GM10847 (cell line): ENCODE results near the gene PTTG1IP.

Source experiments
- POLR2A ChIP-seq: IDR thresholded peaks from 2 replicates; pipeline ENCODE4 v1.6.1; 2011; ENCODE audit not compliant: insufficient read length; ENCODE audit errors: extremely low read depth

The PTTG1IP gene

GRCh38 chr21:44883250-44883649, 9.8 kb upstream of the PTTG1IP start:
- no peak for TF ChIP-seq POLR2A

- TF ChIP-seq POLR2A = no peak
These were observed 7.8 kb upstream of the PTTG1IP start for GRCh38 chr21:44881198-44881872.

GRCh38 chr21:44880405-44881197, 7.1 kb upstream of the PTTG1IP start:
- no peak for TF ChIP-seq POLR2A

- TF ChIP-seq POLR2A = no peak
These were observed 4.8 kb upstream of the PTTG1IP start for GRCh38 chr21:44878053-44878982.

- TF ChIP-seq POLR2A = no peak
These were observed 3.5 kb upstream of the PTTG1IP start for GRCh38 chr21:44876849-44877575.

- no peak for TF ChIP-seq POLR2A
These were observed 1.8 kb upstream of the PTTG1IP start for GRCh38 chr21:44875316-44875700.

GRCh38 chr21:44874497-44875315, 1.2 kb upstream of the PTTG1IP start:
- peak; percentile 27 for TF ChIP-seq POLR2A

GRCh38 chr21:44874240-44874496, 678 bp upstream of the PTTG1IP start:
- no peak for TF ChIP-seq POLR2A

GRCh38 chr21:44872649-44873355, 688 bp downstream of the PTTG1IP start:
- no peak for TF ChIP-seq POLR2A

GRCh38 chr21:44872323-44872648, 1.2 kb downstream of the PTTG1IP start:
- TF ChIP-seq POLR2A = no peak

- TF ChIP-seq POLR2A = no peak
These were observed 1.8 kb downstream of the PTTG1IP start for GRCh38 chr21:44871576-44872269.

- TF ChIP-seq POLR2A = no peak
These were observed 2.6 kb downstream of the PTTG1IP start for GRCh38 chr21:44870748-44871495.
